ENCODE measurements around the gene HIVEP1.

- no peak for TF ChIP-seq ZNF311 (tag by site-specific recombination; IDR thresholded peaks at IDR 0.05; ENCODE audit: borderline replicate concordance)
- no peak for TF ChIP-seq ZBTB10 (tag by site-specific recombination; IDR thresholded peaks at IDR 0.05)
- no peak for TF ChIP-seq SCRT2 (tag by site-specific recombination; IDR thresholded peaks at IDR 0.05)
- TF ChIP-seq CTCF (tag by site-specific recombination; IDR thresholded peaks at IDR 0.05), result no peak
- no peak for TF ChIP-seq ZNF501 (tag by site-specific recombination; IDR thresholded peaks at IDR 0.05)
- no peak for TF ChIP-seq INSM2 (tag by site-specific recombination; IDR thresholded peaks at IDR 0.05)
- TF ChIP-seq ZNF670 (tag by site-specific recombination; IDR thresholded peaks at IDR 0.05; ENCODE audit: low read depth), result no peak
- no peak for TF ChIP-seq SALL2 (tag by site-specific recombination; IDR thresholded peaks at IDR 0.05; ENCODE audit: borderline replicate concordance)
- no peak for TF ChIP-seq ZNF580 (tag by site-specific recombination; IDR thresholded peaks at IDR 0.05)
- no peak for TF ChIP-seq ZNF555 (tag by site-specific recombination; conservative IDR thresholded peaks at IDR 0.05)
- no peak for TF ChIP-seq TCF7L2 (IDR thresholded peaks at IDR 0.05; ENCODE audit: borderline replicate concordance, low read depth, low read length)
- no peak for TF ChIP-seq ZNF561 (tag by site-specific recombination; IDR thresholded peaks at IDR 0.05; ENCODE audit: borderline replicate concordance)
These were observed 173.1 kb downstream of the HIVEP1 start for GRCh38 chr6:12185081-12185673.

Data from HEK293 (cell line).